GM21360 (cell line): ENCODE measurements around the gene MIEF1.
"Not testable (repeated sequence)": the region's sequence is repeated elsewhere in the genome, so short reads cannot be mapped to it uniquely, and the experiment has no call there.

Experiments
- ATAC-seq: cut with Tn5 transposase; IDR thresholded peaks from one replicate; pipeline ENCODE4 v1.9.1; 2021; ENCODE audit warnings: mild to moderate bottlenecking, moderate library complexity; ENCODE audit not compliant: unreplicated experiment

The MIEF1 gene

GRCh38 chr22:39489094-39490068 lies 12.7 kb upstream of the MIEF1 start:
- ATAC-seq: no peak

- peak; percentile 71 for ATAC-seq
Observed at GRCh38 chr22:39490135-39490798, 11.8 kb upstream of the MIEF1 start.

GRCh38 chr22:39490966-39491680 lies 11.0 kb upstream of the MIEF1 start:
- ATAC-seq: no peak

- no peak for ATAC-seq
Observed at GRCh38 chr22:39491696-39492095, 10.4 kb upstream of the MIEF1 start.

GRCh38 chr22:39492186-39492585 lies 9.9 kb upstream of the MIEF1 start:
- no peak for ATAC-seq

GRCh38 chr22:39493759-39494158 lies 8.3 kb upstream of the MIEF1 start:
- no peak for ATAC-seq

GRCh38 chr22:39494471-39495120 lies 7.5 kb upstream of the MIEF1 start:
- no peak for ATAC-seq

- ATAC-seq: no peak
Observed at GRCh38 chr22:39496131-39496838, 5.8 kb upstream of the MIEF1 start.

- no peak for ATAC-seq
Observed at GRCh38 chr22:39497429-39497828, 4.7 kb upstream of the MIEF1 start.

- no peak for ATAC-seq
Observed at GRCh38 chr22:39498368-39498767, 3.7 kb upstream of the MIEF1 start.

- no peak for ATAC-seq
Observed at GRCh38 chr22:39498802-39499201, 3.3 kb upstream of the MIEF1 start.

GRCh38 chr22:39500101-39500500 lies 2.0 kb upstream of the MIEF1 start:
- ATAC-seq: no peak

GRCh38 chr22:39501644-39502108 lies 414 bp upstream of the MIEF1 start:
- ATAC-seq: no peak

- no peak for ATAC-seq
Observed at GRCh38 chr22:39502789-39503409, 809 bp downstream of the MIEF1 start.

- ATAC-seq: no peak
Observed at GRCh38 chr22:39503630-39504029, 1.5 kb downstream of the MIEF1 start.

GRCh38 chr22:39504071-39504470 lies 2.0 kb downstream of the MIEF1 start:
- ATAC-seq: no peak

- ATAC-seq: not testable (repeated sequence)
Observed at GRCh38 chr22:39507021-39507420, 4.9 kb downstream of the MIEF1 start.

GRCh38 chr22:39508393-39508792 lies 6.3 kb downstream of the MIEF1 start:
- ATAC-seq: no peak

- no peak for ATAC-seq
Observed at GRCh38 chr22:39510529-39511149, 8.5 kb downstream of the MIEF1 start.
